ENCODE measurements around the gene GPR107.

GPR107 gene

GRCh38 chr9:130029223-130029973, 24.3 kb upstream of the GPR107 start:
- H4K20me1 ChIP-seq, result peaks cover 0 to 100% (median 0%) of the 10 kb centered on the region in 11 experiments; a peak in 6 of 22 replicates
- no peak overlapping the region for H3K9ac ChIP-seq
- peak overlapping the region in 8 of 11 experiments; percentile 11 to 87 (median 62); a peak in 12 of 22 replicates for H3K4me2 ChIP-seq
- peaks cover 0 to 10% (median 4%) of the 10 kb centered on the region in 11 experiments; a peak in 7 of 22 replicates for H3K9me3 ChIP-seq (replicated peaks in 1 of 11)
- no peak overlapping the region for H3K27ac ChIP-seq
- H3K36me3 ChIP-seq, result peaks cover 0 to 7% (median 0%) of the 10 kb centered on the region in 11 experiments; a peak in 2 of 22 replicates
- no peak for TF ChIP-seq Cebpa-rat (IDR thresholded peaks at IDR 0.05)
- H3K4me1 ChIP-seq, result peaks cover 13 to 100% (median 37%) of the 10 kb centered on the region in 10 experiments; a peak in 19 of 20 replicates
- H3K4me3 ChIP-seq, result no peak overlapping the region
- no peaks in the 10 kb centered on the region for H3K27me3 ChIP-seq

GRCh38 chr9:130030651-130031127, 23.0 kb upstream of the GPR107 start:
- Histone ChIP-seq H3K4me3 (no peak overlapping the region), H3K27ac (no peak overlapping the region), H3K27me3 (no peaks in the 10 kb centered on the region), H3K9ac (no peak overlapping the region), H3K4me2 (peak overlapping the region in 3 of 11 experiments; percentile 67 to 87 (median 78); a peak in 5 of 22 replicates), H3K36me3 (peaks cover 0 to 7% (median 0%) of the 10 kb centered on the region in 11 experiments; a peak in 2 of 22 replicates), H4K20me1 (peaks cover 0 to 100% (median 0%) of the 10 kb centered on the region in 11 experiments; a peak in 6 of 22 replicates), H3K9me3 (replicated peaks in 1 of 11) (peaks cover 0 to 10% (median 4%) of the 10 kb centered on the region in 11 experiments; a peak in 7 of 22 replicates), H3K4me1 (peaks cover 13 to 100% (median 45%) of the 10 kb centered on the region in 10 experiments; a peak in 19 of 20 replicates)
- TF ChIP-seq Cebpa-rat (IDR thresholded peaks at IDR 0.05), result no peak

DNA sequence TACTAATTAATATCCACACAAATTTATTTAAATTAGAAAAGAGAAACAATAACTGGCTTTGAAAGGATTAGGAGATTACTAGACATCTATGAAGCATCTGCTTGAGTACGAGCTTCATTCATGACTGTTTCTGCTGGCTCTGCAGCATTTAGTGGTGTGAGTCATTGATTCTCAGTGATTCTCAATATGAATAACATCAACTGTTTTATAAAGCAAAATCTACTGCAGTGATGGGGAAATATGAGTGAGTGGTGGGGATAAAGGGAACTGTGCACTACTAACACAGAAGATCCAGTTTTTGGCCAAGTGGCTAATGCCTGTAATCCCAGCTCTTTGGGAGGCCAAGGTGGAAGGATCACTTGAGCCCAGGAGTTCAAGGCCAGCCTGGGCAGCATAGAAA, 19.1 kb upstream of the GPR107 start:
- Histone ChIP-seq H3K4me1 (peaks cover 0 to 99% (median 26%) of the 10 kb centered on the region in 10 experiments; a peak in 15 of 20 replicates), H3K27ac (peak overlapping the region in 4 of 11 experiments; percentile 20 to 76 (median 58); a peak in 7 of 22 replicates), H3K4me3 (no peak overlapping the region), H3K27me3 (peaks cover 0 to 10% (median 6%) of the 10 kb centered on the region in 11 experiments; a peak in 18 of 22 replicates), H3K36me3 (no peaks in the 10 kb centered on the region), H3K4me2 (peak overlapping the region in 5 of 11 experiments; percentile 32 to 86 (median 79); a peak in 9 of 22 replicates), H4K20me1 (peaks cover 0 to 100% (median 7%) of the 10 kb centered on the region in 11 experiments; a peak in 14 of 22 replicates), H3K9ac (peak overlapping the region in 2 of 11 experiments; percentile 34 to 52; a peak in 2 of 22 replicates), H3K9me3 (replicated peaks in 1 of 11) (no peaks in the 10 kb centered on the region)
- no peak for TF ChIP-seq Cebpa-rat (IDR thresholded peaks at IDR 0.05)

GRCh38 chr9:130036099-130036498, 17.6 kb upstream of the GPR107 start:
- Histone ChIP-seq H3K4me2 (peak overlapping the region in 7 of 11 experiments; percentile 25 to 86 (median 67); a peak in 12 of 22 replicates), H3K36me3 (no peaks in the 10 kb centered on the region), H3K27ac (peak overlapping the region in 2 of 11 experiments; percentile 62 to 76; a peak in 5 of 22 replicates), H4K20me1 (peaks cover 12 to 100% (median 22%) of the 10 kb centered on the region in 11 experiments), H3K9me3 (replicated peaks in 1 of 11) (no peaks in the 10 kb centered on the region), H3K4me1 (peaks cover 0 to 99% (median 32%) of the 10 kb centered on the region in 10 experiments; a peak in 14 of 20 replicates), H3K27me3 (peaks cover 11 to 25% (median 22%) of the 10 kb centered on the region in 11 experiments), H3K9ac (peak overlapping the region in 2 of 11 experiments; percentile 28 to 39; a peak in 3 of 22 replicates), H3K4me3 (peak overlapping the region in 1 of 10 experiments; percentile 22; a peak in 1 of 20 replicates)
- no peak for TF ChIP-seq Cebpa-rat (IDR thresholded peaks at IDR 0.05)

DNA sequence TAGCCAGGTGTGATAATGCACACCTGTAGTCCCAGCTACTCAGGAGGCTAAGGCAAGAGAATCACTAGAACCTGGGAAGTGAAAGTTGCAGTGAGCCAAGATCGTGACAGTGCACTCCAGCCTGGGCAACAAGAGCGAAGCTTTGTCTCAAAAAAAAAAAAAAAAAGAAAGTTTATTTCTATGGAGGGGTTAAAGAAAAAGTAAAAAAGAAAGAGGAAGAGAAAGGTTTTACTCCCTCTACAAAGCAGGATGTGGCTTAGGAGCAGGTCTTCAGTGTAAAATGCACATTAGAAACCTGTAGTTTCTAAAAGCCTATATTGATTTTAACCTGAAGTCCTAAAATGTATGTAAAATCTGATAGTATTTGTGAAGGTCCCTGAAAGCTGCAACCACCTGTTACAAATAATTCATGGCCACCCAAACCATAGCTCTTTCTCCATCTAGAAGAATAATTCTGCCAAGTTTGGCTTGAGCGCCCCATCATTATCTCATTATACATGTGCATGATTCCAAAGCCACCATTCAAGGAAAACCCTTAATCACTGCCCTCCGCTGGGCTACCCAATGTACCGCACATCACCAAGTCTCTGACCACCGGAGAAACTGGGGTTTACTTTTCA, 14.1 kb upstream of the GPR107 start:
- peak overlapping the region in 2 of 10 experiments; percentile 94 to 95; a peak in 5 of 20 replicates for H3K4me3 ChIP-seq
- H3K4me2 ChIP-seq, result peak overlapping the region in 10 of 11 experiments; percentile 13 to 91 (median 50); a peak in 14 of 22 replicates
- H3K9me3 ChIP-seq (replicated peaks in 1 of 11), result no peaks in the 10 kb centered on the region
- H3K4me1 ChIP-seq, result peaks cover 28 to 81% (median 57%) of the 10 kb centered on the region in 10 experiments
- H3K27me3 ChIP-seq, result peaks cover 16 to 44% (median 39%) of the 10 kb centered on the region in 11 experiments
- H3K36me3 ChIP-seq, result no peaks in the 10 kb centered on the region
- no peak for TF ChIP-seq Cebpa-rat (IDR thresholded peaks at IDR 0.05)
- no peak overlapping the region for H3K27ac ChIP-seq
- H3K9ac ChIP-seq, result peak overlapping the region in 3 of 11 experiments; percentile 11 to 42 (median 26); a peak in 4 of 22 replicates
- peaks cover 27 to 78% (median 39%) of the 10 kb centered on the region in 11 experiments for H4K20me1 ChIP-seq

DNA sequence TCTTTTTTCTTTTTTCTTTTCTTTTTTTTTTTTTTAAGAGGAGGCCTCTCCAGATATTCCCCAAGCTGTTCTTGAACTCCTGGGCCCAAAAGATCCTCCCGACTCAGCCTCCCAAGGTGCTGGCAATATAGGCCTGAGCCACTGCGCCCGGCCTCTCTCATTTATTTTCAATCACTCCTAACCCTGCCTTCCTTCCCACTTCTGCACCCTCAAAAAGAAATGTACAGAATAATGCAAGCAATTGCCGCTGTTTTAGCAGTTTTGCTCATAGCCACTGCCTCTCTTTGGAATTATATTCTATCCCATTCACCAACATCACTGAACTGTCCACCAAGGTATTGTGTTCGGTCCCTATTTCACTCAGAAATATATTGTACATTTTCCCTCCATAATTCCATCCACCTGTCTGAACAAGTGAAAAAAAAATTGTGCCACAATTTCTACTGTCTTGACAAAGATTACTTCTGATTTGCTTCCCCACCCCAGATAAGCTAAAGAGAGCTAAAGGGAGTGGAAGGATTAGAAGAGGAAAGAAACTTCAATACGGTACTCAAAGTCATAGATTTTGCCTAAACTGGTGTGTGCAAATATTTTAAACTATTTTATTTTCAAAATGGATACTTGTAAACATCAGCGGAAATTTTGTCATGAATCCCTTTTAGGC, 12.6 kb upstream of the GPR107 start:
- H3K4me3 ChIP-seq, result peak overlapping the region in 5 of 10 experiments; percentile 75 to 99 (median 94); a peak in 11 of 20 replicates
- peak overlapping the region in 5 of 11 experiments; percentile 87 to 100 (median 91); a peak in 9 of 22 replicates for H3K4me2 ChIP-seq
- peak overlapping the region in 3 of 11 experiments; percentile 96 to 99 (median 98); a peak in 5 of 22 replicates for H3K9ac ChIP-seq
- H4K20me1 ChIP-seq, result peaks cover 27 to 63% (median 39%) of the 10 kb centered on the region in 11 experiments
- peaks cover 43 to 79% (median 62%) of the 10 kb centered on the region in 10 experiments for H3K4me1 ChIP-seq
- TF ChIP-seq Cebpa-rat (IDR thresholded peaks at IDR 0.05), result no peak
- no peaks in the 10 kb centered on the region for H3K9me3 ChIP-seq (replicated peaks in 1 of 11)
- peak overlapping the region in 1 of 11 experiments; percentile 96; a peak in 3 of 22 replicates for H3K27ac ChIP-seq
- no peaks in the 10 kb centered on the region for H3K36me3 ChIP-seq
- peaks cover 16 to 44% (median 39%) of the 10 kb centered on the region in 11 experiments for H3K27me3 ChIP-seq

DNA sequence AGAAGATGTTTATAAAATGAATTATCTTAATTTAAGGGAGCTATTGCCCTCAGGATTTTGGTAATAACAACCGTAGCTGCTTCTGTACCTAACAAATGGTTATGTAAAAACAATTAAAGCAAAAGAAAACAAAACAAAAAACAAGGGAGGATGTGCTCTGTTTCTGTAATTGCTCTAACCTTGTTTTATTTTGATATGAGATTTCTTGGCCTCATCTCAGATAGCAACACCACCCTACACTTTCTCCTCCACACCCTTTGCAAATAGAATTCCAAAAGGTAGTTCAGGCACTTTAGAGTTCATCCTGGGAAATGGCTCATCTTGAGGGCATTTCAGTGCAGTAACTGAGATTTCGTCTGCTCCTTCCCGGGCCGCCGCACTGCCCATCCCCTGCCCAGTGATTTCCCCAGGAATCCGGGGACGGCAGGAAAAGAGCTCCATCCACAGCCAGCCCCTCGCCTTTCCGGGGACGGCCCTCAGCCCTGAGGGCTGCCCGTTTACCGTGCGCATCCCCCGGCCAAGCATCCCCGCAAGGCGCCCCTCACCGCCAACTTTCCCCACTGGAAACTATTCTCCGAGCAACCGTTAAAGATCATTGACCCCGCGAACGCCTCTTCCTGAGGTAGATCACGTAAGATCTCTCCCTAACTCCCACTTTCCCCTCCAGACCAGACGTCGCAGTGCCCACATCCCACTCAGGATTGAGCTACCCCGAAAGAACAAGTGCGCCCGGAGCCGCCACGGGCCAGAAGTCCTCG, 11.9 kb upstream of the GPR107 start:
- Histone ChIP-seq H3K4me3 (peak overlapping the region; percentile 72 to 99 (median 86)), H3K36me3 (no peaks in the 10 kb centered on the region), H3K9me3 (replicated peaks in 1 of 11) (no peaks in the 10 kb centered on the region), H3K4me1 (peaks cover 45 to 79% (median 62%) of the 10 kb centered on the region in 10 experiments), H4K20me1 (peaks cover 27 to 56% (median 39%) of the 10 kb centered on the region in 11 experiments), H3K27me3 (peaks cover 16 to 44% (median 39%) of the 10 kb centered on the region in 11 experiments), H3K4me2 (peak overlapping the region; percentile 87 to 100 (median 99)), H3K9ac (peak overlapping the region; percentile 77 to 99 (median 85)), H3K27ac (peak overlapping the region in 9 of 11 experiments; percentile 60 to 96 (median 84); a peak in 13 of 22 replicates)
- no peak for TF ChIP-seq Cebpa-rat (IDR thresholded peaks at IDR 0.05)

All from BLaER1 treated with 17β-estradiol and CSF1 and Interleukin-3, amounts not matched to agents 10 nM and 100 nM (cell line).